OCI-LY7 (cell line): Measurements from ENCODE around the gene SANBR. TPM values are rescaled to one million over a fixed set of nuclear protein-coding genes. Genes with fewer than 3 reads are reported as not detected.

Source experiments
- BruUV-seq: library from RNA; stranded (reverse); fragments of 400-500 nt; replicated peaks from 2 replicates; lab custom pipeline; 2021; lab: Mats Ljungman, UMichigan
- CTCF ChIA-PET: fragments of 300-600 bp; sonication (Branson Sonifier 250); formaldehyde crosslinking; loops from one replicate; lab custom pipeline; 2022; ENCODE audit warnings: antibody characterized with exemption; ENCODE audit not compliant: unreplicated experiment; lab: Charles Lee
- POLR2A ChIA-PET: fragments of 300-600 bp; sonication (Branson Sonifier 250); formaldehyde crosslinking; loops from one replicate; lab custom pipeline; 2022; ENCODE audit warnings: antibody characterized with exemption; lab: Charles Lee
- DNase-seq: peaks from one replicate; pipeline ENCODE4 v3.0.0-alpha.2; 2015; ENCODE audit warnings: low spot score
- H2AFZ ChIP-seq: fragments of 200-600 bp; sonication (generic), shearing (Covaris generic); 2 replicates; pipeline ENCODE4 v1.6.1; 2014; ENCODE audit warnings: mild to moderate bottlenecking, antibody characterized with exemption, low read length, moderate library complexity
- H3K27ac ChIP-seq: fragments of 200-600 bp; sonication (generic); 2 replicates; pipeline ENCODE4 v1.5.1; 2014; ENCODE audit warnings: mixed run types, low read depth, mild to moderate bottlenecking, moderate library complexity, low read length, inconsistent platforms; ENCODE audit not compliant: poor library complexity, severe bottlenecking
- H3K36me3 ChIP-seq: fragments of 200-600 bp; sonication (generic); 2 replicates; pipeline ENCODE4 v1.6.1; 2014; ENCODE audit warnings: mild to moderate bottlenecking, antibody characterized with exemption, low read length, moderate library complexity, mixed read lengths; ENCODE audit not compliant: insufficient read depth
- H3K4me1 ChIP-seq: fragments of 200-600 bp; sonication (generic); 2 replicates; pipeline ENCODE4 v1.5.1; 2014; ENCODE audit warnings: mild to moderate bottlenecking, low read length; ENCODE audit not compliant: insufficient read depth, poor library complexity, severe bottlenecking
- H3K4me2 ChIP-seq: fragments of 200-600 bp; sonication (generic); 2 replicates; pipeline ENCODE4 v1.6.1; 2014; ENCODE audit warnings: mild to moderate bottlenecking, low read length
- H3K4me3 ChIP-seq: fragments of 200-600 bp; sonication (generic); 2 replicates; pipeline ENCODE4 v1.5.1; 2014; ENCODE audit warnings: mild to moderate bottlenecking, low read depth, low read length; ENCODE audit not compliant: poor library complexity, severe bottlenecking
- H3K79me2 ChIP-seq: fragments of 200-600 bp; sonication (generic); 2 replicates; pipeline ENCODE4 v1.6.1; 2016; ENCODE audit warnings: low read depth, mild to moderate bottlenecking, low read length, moderate library complexity, mixed read lengths; ENCODE audit not compliant: insufficient read depth
- H3K9me2 ChIP-seq: fragments of 200-600 bp; sonication (generic); 2 replicates; pipeline ENCODE4 v1.6.1; 2016; ENCODE audit warnings: mild to moderate bottlenecking, low read length, mixed read lengths; ENCODE audit not compliant: insufficient read depth
- H3K9me3 ChIP-seq: fragments of 200-600 bp; sonication (generic); 2 replicates; pipeline ENCODE4 v1.6.1; 2014; ENCODE audit warnings: mild to moderate bottlenecking, mixed run types, low read length, mixed read lengths
- H4K20me1 ChIP-seq: fragments of 200-600 bp; sonication (generic); 2 replicates; pipeline ENCODE4 v1.6.1; 2014; ENCODE audit warnings: mild to moderate bottlenecking, antibody characterized with exemption, low read length, moderate library complexity, mixed read lengths; ENCODE audit not compliant: insufficient read depth
- CTCF ChIP-seq: fragments of 200-600 bp; sonication (generic); conservative IDR thresholded peaks from 2 replicates; pipeline ENCODE4 v1.5.1; 2014; ENCODE audit warnings: mild to moderate bottlenecking, antibody characterized with exemption, low read length, moderate library complexity, mixed read lengths
- EZH2phosphoT487 ChIP-seq: fragments of 200-600 bp; sonication (generic); IDR thresholded peaks from 2 replicates; pipeline ENCODE4 v1.6.1; 2018; ENCODE audit warnings: low read depth, borderline replicate concordance, mild to moderate bottlenecking, mixed run types, antibody characterized with exemption, low read length, moderate library complexity, mixed read lengths
- intact Hi-C: fragments of 100-400 bp; cut with micrococcal nuclease; formaldehyde crosslinking; loops from one replicate; pipeline ENCODE4 v1.10.0; 2022; ENCODE audit not compliant: unreplicated experiment
- total RNA-seq, 2 experiments: library from RNA; depleted of rRNA in 1 of 2; stranded (reverse); fragments of >200 nt in 1 of 2; shearing (Covaris generic) in 1 of 2; gene quantifications; 2 replicates each; pipeline ENCODE4 v1.2.3, GENCODE V29; 2014 to 2022

Gene SANBR
- total RNA-seq, 2 experiments from 2014 or later = 8.3 to 11.9 TPM

GRCh38 chr2:61016392-61017002, 49.2 kb upstream of the SANBR start:
- ChIA-PET POLR2A (interaction anchor here (0.6 to 1.4 kb wide), 4 partner anchors 10 to 584 kb away, joined by 3 read pairs; no protein-coding TSS in a partner anchor), CTCF (no interaction called here)
- H3K4me2 ChIP-seq = peak overlapping the region; percentile 95
- H3K9me2 ChIP-seq = no peaks in the 10 kb centered on the region
- no peak for DNase-seq
- H3K79me2 ChIP-seq = peaks cover 50% of the 10 kb centered on the region
- H3K4me3 ChIP-seq = peak overlapping the region; percentile 89
- H4K20me1 ChIP-seq = peaks cover 6% of the 10 kb centered on the region; the same call in 1 of the 2 replicates
- intact Hi-C loops = loop anchor here (1.0 to 5.0 kb wide), 4 partner anchors 50 to 521 kb away; partner anchors contain the start of gene XPO1
- H3K27ac ChIP-seq = peak overlapping the region; percentile 87
- no peaks in the 10 kb centered on the region for H3K9me3 ChIP-seq
- TF ChIP-seq CTCF (no peak), EZH2phosphoT487 (no peak)
- peaks cover 22% of the 10 kb centered on the region for H3K4me1 ChIP-seq
- H3K36me3 ChIP-seq = peaks cover 17% of the 10 kb centered on the region
- BruUV-seq = TSS peak; percentile 76
- H2AFZ ChIP-seq = peak overlapping the region; percentile 71

GRCh38 chr2:61017003-61017555, 48.6 kb upstream of the SANBR start:
- peaks cover 22% of the 10 kb centered on the region for H3K36me3 ChIP-seq
- H3K4me2 ChIP-seq = peak overlapping the region; percentile 95
- POLR2A ChIA-PET = interaction anchor here (1.0 to 1.4 kb wide), 5 partner anchors 11 to 261 kb away, joined by 3 read pairs; partner anchors contain the start of gene PAPOLG
- peaks cover 50% of the 10 kb centered on the region for H3K79me2 ChIP-seq
- H4K20me1 ChIP-seq = peaks cover 6% of the 10 kb centered on the region; the same call in 1 of the 2 replicates
- no peak for TF ChIP-seq EZH2phosphoT487
- no peak for TF ChIP-seq CTCF
- peak overlapping the region; percentile 89 for H3K4me3 ChIP-seq
- no TSS peak for BruUV-seq
- CTCF ChIA-PET = no interaction called here
- no peaks in the 10 kb centered on the region; the same call in 1 of the 2 replicates for H3K9me3 ChIP-seq
- H3K27ac ChIP-seq = peak overlapping the region; percentile 87
- intact Hi-C loops = loop anchor here (1.0 to 5.0 kb wide), 4 partner anchors 49 to 520 kb away; partner anchors contain the start of gene XPO1
- peak; percentile 85 for DNase-seq
- H3K9me2 ChIP-seq = no peaks in the 10 kb centered on the region
- peaks cover 22% of the 10 kb centered on the region for H3K4me1 ChIP-seq
- peak overlapping the region; percentile 71 for H2AFZ ChIP-seq
